Measurements from ENCODE around the gene GLRA3. TPM values are rescaled to one million over a fixed set of nuclear protein-coding genes. Genes with fewer than 3 reads are reported as not detected.

The GLRA3 gene
- total and polyA plus RNA-seq, 2 of the 8 experiments (the other 6 are each of a cell fraction or from before 2014, with no cell fraction given): 0.02 TPM; not detected in 1

DNA sequence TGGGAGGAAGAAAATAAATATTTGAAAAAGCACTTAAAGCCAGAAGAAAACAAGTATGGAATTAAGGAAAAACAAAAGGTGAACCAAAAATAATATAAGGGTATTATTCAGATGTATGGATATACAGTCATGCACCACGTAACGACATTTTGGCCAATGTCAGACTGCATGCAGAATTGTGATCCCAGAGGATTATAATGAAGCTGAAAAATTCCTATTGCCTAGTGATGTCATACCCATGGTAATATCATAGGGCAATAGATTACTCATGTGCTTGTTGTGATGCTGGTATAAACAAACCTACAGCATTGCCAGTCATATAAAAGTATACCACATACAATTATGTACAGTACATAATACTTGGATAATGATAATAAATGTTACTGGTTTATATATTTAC is 20.9 kb downstream of the GLRA3 start:
- Histone ChIP-seq H3K9ac (replicated peaks in 1 of 4; ENCODE audit: extremely low read depth in 1 of 4, low read depth in 3 of 4, low read length in 3 of 4) (no peak overlapping the region), H2BK15ac (ENCODE audit: low read length) (no peak overlapping the region), H3K27me3 (replicated peaks in 1 of 4; ENCODE audit: control insufficient read depth in 3 of 4, extremely low read depth in 1 of 4, insufficient read depth in 3 of 4, low read length in 3 of 4) (no peaks in the 10 kb centered on the region), H2BK120ac (replicated peaks; ENCODE audit: low read depth, low read length) (no peak overlapping the region), H3K56ac (replicated peaks; ENCODE audit: insufficient read length, low read depth, low read length) (no peak overlapping the region), H3K4me3 (ENCODE audit: extremely low read depth in 1 of 4, insufficient read depth in 2 of 4, low read depth in 3 of 4, low read length in 4 of 4) (no peak overlapping the region), H4K91ac (replicated peaks; ENCODE audit: insufficient read length, low read length) (no peak overlapping the region), H3K4me2 (ENCODE audit: insufficient read depth in 1 of 2, low read depth in 2 of 2, low read length in 2 of 2) (no peak overlapping the region), H3K14ac (ENCODE audit: insufficient read length) (no peak overlapping the region), H3K23me2 (ENCODE audit: low read depth, low read length) (no peaks in the 10 kb centered on the region), H2AFZ (ENCODE audit: low read length) (no peak overlapping the region; the same call in 1 of the 2 replicates), H3K23ac (ENCODE audit: insufficient read length) (no peak overlapping the region), H3K79me1 (ENCODE audit: low read depth, low read length) (no peaks in the 10 kb centered on the region), H2BK20ac (ENCODE audit: low read length) (no peak overlapping the region), H3K4me1 (replicated peaks in 1 of 4; ENCODE audit: control insufficient read depth in 3 of 4, insufficient read depth in 4 of 4, low read length in 3 of 4) (no peaks in the 10 kb centered on the region), H2BK12ac (ENCODE audit: low read depth, low read length) (no peak overlapping the region), H3K36me3 (ENCODE audit: control insufficient read depth in 2 of 4, insufficient read depth in 4 of 4, low read length in 3 of 4) (no peaks in the 10 kb centered on the region), H2BK5ac (ENCODE audit: low read depth, low read length) (no peak overlapping the region), H4K5ac (ENCODE audit: insufficient read length, low read depth, low read length) (no peak overlapping the region), H3K4ac (replicated peaks; ENCODE audit: insufficient read length, low read depth, low read length) (no peak overlapping the region), H3K18ac (ENCODE audit: extremely low read depth, low read length) (no peak overlapping the region), H2AK5ac (ENCODE audit: low read depth, low read length) (no peak overlapping the region), H4K8ac (ENCODE audit: extremely low read depth, insufficient read depth, low read length) (no peak overlapping the region), H4K20me1 (replicated peaks in 1 of 2; ENCODE audit: control insufficient read depth in 1 of 2, insufficient read depth in 2 of 2, low read length in 2 of 2) (no peaks in the 10 kb centered on the region), H3K27ac (ENCODE audit: low read depth, low read length) (no peak overlapping the region), H3K79me2 (ENCODE audit: control insufficient read depth in 1 of 2, insufficient read depth in 2 of 2, low read length in 2 of 2) (no peaks in the 10 kb centered on the region), H3K9me3 (ENCODE audit: insufficient read depth in 2 of 2, low read depth in 1 of 2, low read length in 1 of 2) (no peaks in the 10 kb centered on the region)
- FAIRE-seq (no peak), DNase-seq (ENCODE audit: low read depth in 1 of 2, low spot score in 2 of 2) (no peak)
- WGBS, 2 experiments (ENCODE audit: extremely low coverage in 1 of 2, insufficient coverage in 1 of 2, insufficient read length in 1 of 2, insufficient replicate concordance in 2 of 2, low coverage in 1 of 2, low lambda C conversion rate in 2 of 2, missing lambda C conversion rate in 1 of 2): 94% methylated on average over 2 of the region's 2 CpGs; no CpG with 5 or more reads in 1 of the 2 experiments
- CTCF ChIA-PET (ENCODE audit: partially characterized antibody): interaction anchor here (0.7 to 1.0 kb wide), 2 partner anchors 11 to 66 kb away, joined by 3 read pairs; no protein-coding TSS in a partner anchor
- POLR2A ChIA-PET (ENCODE audit: partially characterized antibody): interaction anchor here (0.6 kb wide), 1 partner anchor 198 kb away, joined by 4 read pairs; no protein-coding TSS in a partner anchor
- TF ChIP-seq EP300 (IDR thresholded peaks at IDR 0.05; ENCODE audit: borderline replicate concordance in 1 of 2, low read depth in 2 of 2, low read length in 2 of 2) (no peak), SP1 (IDR thresholded peaks at IDR 0.05; ENCODE audit: low read depth, low read length) (no peak), KDM5A (IDR thresholded peaks at IDR 0.05; ENCODE audit: low read length) (no peak), NANOG (IDR thresholded peaks at IDR 0.05; ENCODE audit: insufficient read depth, low read depth, low read length, poor library complexity, severe bottlenecking) (no peak), TAF7 (optimal IDR thresholded peaks at IDR 0.05; ENCODE audit: borderline replicate concordance, low read depth, low read length) (no peak), SIX5 (IDR thresholded peaks at IDR 0.05; ENCODE audit: low read depth, low read length) (no peak), SP2 (IDR thresholded peaks at IDR 0.05; ENCODE audit: low read length) (no peak), KDM1A (IDR thresholded peaks at IDR 0.05; ENCODE audit: borderline replicate concordance, low read length) (no peak), ZNF274 (IDR thresholded peaks at IDR 0.05; ENCODE audit: borderline replicate concordance, extremely low read depth, low read length) (no peak), BRCA1 (IDR thresholded peaks at IDR 0.05; ENCODE audit: low read depth, low read length) (no peak), BACH1 (IDR thresholded peaks at IDR 0.05; ENCODE audit: low read length) (no peak), EZH2 (IDR thresholded peaks at IDR 0.05; ENCODE audit: low read depth, low read length, severe bottlenecking) (no peak), SIN3A (conservative IDR thresholded peaks at IDR 0.05 in 1 of 2, IDR thresholded peaks at IDR 0.05 in 1 of 2; ENCODE audit: low read depth in 1 of 2, low read length in 2 of 2) (no peak), GTF2F1 (IDR thresholded peaks at IDR 0.05; ENCODE audit: borderline replicate concordance, low read depth, low read length) (no peak), MAFK (IDR thresholded peaks at IDR 0.05; ENCODE audit: low read depth, low read length) (no peak)

Data from H1 (cell line).